HAP-1 (cell line): ENCODE results near the gene SLC23A2.

Experiments
- DNase-seq, 2 experiments: peaks; one replicate each; pipeline ENCODE4 v3.0.0-alpha.2; 2016 to 2020; ENCODE audit warnings: low spot score in 2 of 2
- H3K27me3 ChIP-seq: fragments of 250-450 bp; sonication (Bioruptor Pico); 2 replicates; pipeline ENCODE4 v1.5.1; 2020; ENCODE audit warnings: low read depth, mild to moderate bottlenecking, moderate library complexity
- H3K36me3 ChIP-seq: fragments of 250-450 bp; sonication (Bioruptor Pico); replicated peaks from 2 replicates; pipeline ENCODE4 v1.5.1; 2020; ENCODE audit warnings: mild to moderate bottlenecking
- H3K4me1 ChIP-seq: fragments of 250-450 bp; sonication (Bioruptor Pico); 2 replicates; pipeline ENCODE4 v1.5.1; 2020; ENCODE audit warnings: mild to moderate bottlenecking
- H3K4me3 ChIP-seq: fragments of 250-450 bp; sonication (Bioruptor Pico); 2 replicates; pipeline ENCODE4 v1.5.1; 2020; ENCODE audit warnings: mild to moderate bottlenecking, moderate library complexity
- H3K9me3 ChIP-seq: fragments of 250-450 bp; sonication (Bioruptor Pico); 2 replicates; pipeline ENCODE4 v1.5.1; 2020; ENCODE audit warnings: mild to moderate bottlenecking, moderate library complexity
- in situ Hi-C: fragments of 300-500 bp; cut with MboI; formaldehyde crosslinking; loops from 3 replicates; pipeline ENCODE4 v1.14.3; 2020; ENCODE audit warnings: low sequenced_read_pairs, inconsistent platforms, mixed read lengths

The SLC23A2 gene

GRCh38 chr20:4951299-4951698 is 50.0 kb downstream of the SLC23A2 start:
- in situ Hi-C loops = loop anchor here (25.0 kb wide), 1 partner anchor 339 kb away; no protein-coding TSS in a partner anchor
- Histone ChIP-seq H3K4me3 (no peak overlapping the region), H3K27me3 (no peaks in the 10 kb centered on the region), H3K4me1 (no peaks in the 10 kb centered on the region; the same call in 1 of the 2 replicates), H3K36me3 (no peaks in the 10 kb centered on the region), H3K9me3 (0 out of 2 replicates have a peak, but pooled peaks cover 4% of the 10 kb centered on the region)
- peak in 1 of 2 experiments; percentile 21 for DNase-seq

GRCh38 chr20:4950841-4951240 is 50.5 kb downstream of the SLC23A2 start:
- DNase-seq = no peak
- no peaks in the 10 kb centered on the region for H3K36me3 ChIP-seq
- in situ Hi-C loops = loop anchor here (25.0 kb wide), 1 partner anchor 339 kb away; no protein-coding TSS in a partner anchor

GRCh38 chr20:4950437-4950836 is 50.9 kb downstream of the SLC23A2 start:
- Histone ChIP-seq H3K36me3 (no peaks in the 10 kb centered on the region), H3K4me1 (no peaks in the 10 kb centered on the region; the same call in 1 of the 2 replicates), H3K9me3 (0 out of 2 replicates have a peak, but pooled peaks cover 4% of the 10 kb centered on the region), H3K4me3 (no peak overlapping the region), H3K27me3 (no peaks in the 10 kb centered on the region)
- no peak for DNase-seq
- in situ Hi-C loops = loop anchor here (25.0 kb wide), 1 partner anchor 338 kb away; no protein-coding TSS in a partner anchor

More at GRCh38 chr20:4950841-4951240, 50.5 kb downstream of the SLC23A2 start:
- no peaks in the 10 kb centered on the region for H3K27me3 ChIP-seq
- H3K4me1 ChIP-seq = no peaks in the 10 kb centered on the region; the same call in 1 of the 2 replicates
- H3K4me3 ChIP-seq = no peak overlapping the region
- H3K9me3 ChIP-seq = 0 out of 2 replicates have a peak, but pooled peaks cover 4% of the 10 kb centered on the region

- H3K9me3 ChIP-seq = 0 out of 2 replicates have a peak, but pooled peaks cover 4% of the 10 kb centered on the region
- peak; percentile 28 to 32 for DNase-seq
- H3K27me3 ChIP-seq = no peaks in the 10 kb centered on the region
- H3K36me3 ChIP-seq = no peaks in the 10 kb centered on the region
- H3K4me1 ChIP-seq = peaks cover 5% of the 10 kb centered on the region
- H3K4me3 ChIP-seq = no peak overlapping the region
- in situ Hi-C loops = loop anchor here (25.0 kb wide), 1 partner anchor 338 kb away; no protein-coding TSS in a partner anchor
Observed at GRCh38 chr20:4949833-4950178, 51.5 kb downstream of the SLC23A2 start.

- Histone ChIP-seq H3K4me3 (no peak overlapping the region), H3K9me3 (0 out of 2 replicates have a peak, but pooled peaks cover 4% of the 10 kb centered on the region), H3K27me3 (no peaks in the 10 kb centered on the region), H3K36me3 (no peaks in the 10 kb centered on the region), H3K4me1 (peaks cover 11% of the 10 kb centered on the region)
- no peak for DNase-seq
- in situ Hi-C loops = no loop called here
Observed at GRCh38 chr20:4947817-4948559, 53.3 kb downstream of the SLC23A2 start.

GRCh38 chr20:4946986-4947385 is 54.3 kb downstream of the SLC23A2 start:
- DNase-seq = no peak
- H3K36me3 ChIP-seq = no peaks in the 10 kb centered on the region
- H3K9me3 ChIP-seq = no peaks in the 10 kb centered on the region
- H3K4me3 ChIP-seq = no peak overlapping the region
- no peaks in the 10 kb centered on the region for H3K27me3 ChIP-seq
- in situ Hi-C loops = no loop called here
- H3K4me1 ChIP-seq = peaks cover 11% of the 10 kb centered on the region

- H3K9me3 ChIP-seq = no peaks in the 10 kb centered on the region
- no peak for DNase-seq
- H3K4me3 ChIP-seq = no peak overlapping the region
- H3K27me3 ChIP-seq = no peaks in the 10 kb centered on the region
- peaks cover 11% of the 10 kb centered on the region for H3K4me1 ChIP-seq
- no peaks in the 10 kb centered on the region for H3K36me3 ChIP-seq
- in situ Hi-C loops = no loop called here
Observed at GRCh38 chr20:4946585-4946984, 54.7 kb downstream of the SLC23A2 start.

- Histone ChIP-seq H3K27me3 (no peaks in the 10 kb centered on the region), H3K9me3 (no peaks in the 10 kb centered on the region), H3K4me1 (peaks cover 11% of the 10 kb centered on the region), H3K4me3 (no peak overlapping the region), H3K36me3 (no peaks in the 10 kb centered on the region)
- in situ Hi-C loops = no loop called here
- DNase-seq = peak; percentile 58 to 63
Observed at GRCh38 chr20:4944518-4945313, 56.6 kb downstream of the SLC23A2 start.

GRCh38 chr20:4942331-4942730 is 59.0 kb downstream of the SLC23A2 start:
- Histone ChIP-seq H3K4me1 (peaks cover 11% of the 10 kb centered on the region), H3K36me3 (no peaks in the 10 kb centered on the region), H3K27me3 (no peaks in the 10 kb centered on the region), H3K9me3 (no peaks in the 10 kb centered on the region), H3K4me3 (no peak overlapping the region)
- DNase-seq = no peak
- in situ Hi-C loops = no loop called here

- Histone ChIP-seq H3K36me3 (no peaks in the 10 kb centered on the region), H3K27me3 (no peaks in the 10 kb centered on the region), H3K9me3 (no peaks in the 10 kb centered on the region), H3K4me3 (no peak overlapping the region), H3K4me1 (no peaks in the 10 kb centered on the region)
- no peak for DNase-seq
- in situ Hi-C loops = no loop called here
Observed at GRCh38 chr20:4937407-4938319, 63.6 kb downstream of the SLC23A2 start.

- no peak for DNase-seq
- Histone ChIP-seq H3K9me3 (no peaks in the 10 kb centered on the region), H3K4me1 (no peaks in the 10 kb centered on the region), H3K36me3 (no peaks in the 10 kb centered on the region), H3K27me3 (no peaks in the 10 kb centered on the region), H3K4me3 (no peak overlapping the region)
- in situ Hi-C loops = no loop called here
Observed at GRCh38 chr20:4936851-4937406, 64.4 kb downstream of the SLC23A2 start.

GRCh38 chr20:4936392-4936850 is 64.9 kb downstream of the SLC23A2 start:
- H3K4me3 ChIP-seq = no peak overlapping the region

GRCh38 chr20:4932061-4932460 is 69.2 kb downstream of the SLC23A2 start:
- in situ Hi-C loops = no loop called here
- no peak overlapping the region for H3K4me3 ChIP-seq
- no peaks in the 10 kb centered on the region for H3K9me3 ChIP-seq
- H3K36me3 ChIP-seq = no peaks in the 10 kb centered on the region
- H3K4me1 ChIP-seq = no peaks in the 10 kb centered on the region
- no peaks in the 10 kb centered on the region for H3K27me3 ChIP-seq
- DNase-seq = no peak

More at GRCh38 chr20:4936392-4936850, 64.9 kb downstream of the SLC23A2 start:
- no peaks in the 10 kb centered on the region for H3K4me1 ChIP-seq
- DNase-seq = no peak
- no peaks in the 10 kb centered on the region for H3K9me3 ChIP-seq
- H3K27me3 ChIP-seq = no peaks in the 10 kb centered on the region
- no peaks in the 10 kb centered on the region for H3K36me3 ChIP-seq
- in situ Hi-C loops = no loop called here
